ENCODE data around the gene TASOR2.

TASOR2 gene

DNA sequence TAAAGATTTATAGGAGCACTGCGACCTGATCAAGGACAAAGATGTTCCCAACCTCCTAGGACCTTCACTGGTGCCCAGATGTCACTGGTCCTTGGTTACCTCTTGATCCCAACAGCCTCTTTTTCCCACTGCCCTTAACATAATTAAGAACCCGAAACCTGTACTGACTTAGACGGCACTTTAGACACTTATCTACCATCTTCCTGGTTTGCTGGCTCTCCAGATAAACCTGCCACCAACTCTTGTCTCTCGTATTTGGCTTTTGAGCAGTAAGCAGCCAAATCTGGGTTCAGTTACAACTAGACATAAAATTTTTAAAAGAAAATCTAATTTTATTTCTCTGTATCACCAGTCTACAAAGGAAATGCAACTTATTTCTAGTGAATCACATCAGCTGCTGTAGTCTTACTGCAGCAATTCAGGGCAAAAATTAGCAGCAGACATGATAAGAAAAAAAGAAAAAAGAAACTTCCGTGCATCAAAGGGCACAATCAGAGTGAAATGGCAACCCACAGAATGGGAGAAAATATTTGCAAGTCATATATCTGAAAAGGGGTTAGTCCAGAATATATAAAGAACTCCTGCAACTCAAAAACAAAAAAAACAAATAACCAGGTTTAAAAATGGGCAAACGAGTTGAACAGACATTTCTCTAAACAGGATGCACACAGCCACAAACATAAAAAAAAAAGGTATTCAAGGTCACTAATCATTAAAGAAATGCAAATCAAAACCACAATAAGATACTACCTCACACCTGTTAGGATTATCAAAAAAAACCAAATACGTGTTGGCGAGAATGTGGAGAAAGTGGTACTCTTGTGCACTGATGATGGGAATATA, 27.7 kb upstream of the TASOR2 start:
- DNase-seq = peak; percentile 39

DNA sequence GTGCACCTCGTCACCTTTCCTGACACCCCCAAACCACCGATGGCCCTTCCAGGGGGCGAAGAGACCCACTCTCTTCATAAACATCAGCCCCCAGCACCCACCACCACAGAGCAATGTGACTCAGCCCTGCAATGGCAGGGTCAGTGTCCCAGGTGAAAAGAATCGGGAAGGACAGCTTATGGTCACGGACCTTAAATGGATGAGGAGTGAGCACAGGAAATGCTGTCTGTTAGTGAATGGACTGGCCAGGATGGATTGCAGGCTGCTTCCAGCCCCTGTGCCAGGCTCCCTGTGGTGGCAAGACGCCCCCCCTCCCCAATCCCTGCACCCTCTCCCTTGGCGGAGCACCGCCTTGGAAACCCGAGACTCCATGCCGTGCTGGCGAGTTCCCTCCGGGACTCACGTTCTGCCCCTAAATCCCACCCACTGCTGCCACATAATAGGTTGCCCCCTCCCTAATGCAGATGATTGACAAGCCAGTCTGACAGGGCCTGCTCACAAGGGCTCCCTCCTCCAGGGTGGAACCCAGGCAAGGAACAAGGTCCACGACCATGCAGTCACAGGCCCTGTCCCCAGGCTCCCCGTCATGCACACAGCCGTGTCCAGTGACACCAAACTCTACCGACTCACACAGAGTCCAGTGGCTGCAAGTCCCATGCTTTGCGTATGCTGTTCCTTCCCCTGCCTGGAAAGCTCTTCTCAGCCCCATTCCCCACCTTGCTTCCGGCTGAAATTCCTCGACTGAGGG, 25.6 kb upstream of the TASOR2 start:
- DNase-seq = no peak

DNA sequence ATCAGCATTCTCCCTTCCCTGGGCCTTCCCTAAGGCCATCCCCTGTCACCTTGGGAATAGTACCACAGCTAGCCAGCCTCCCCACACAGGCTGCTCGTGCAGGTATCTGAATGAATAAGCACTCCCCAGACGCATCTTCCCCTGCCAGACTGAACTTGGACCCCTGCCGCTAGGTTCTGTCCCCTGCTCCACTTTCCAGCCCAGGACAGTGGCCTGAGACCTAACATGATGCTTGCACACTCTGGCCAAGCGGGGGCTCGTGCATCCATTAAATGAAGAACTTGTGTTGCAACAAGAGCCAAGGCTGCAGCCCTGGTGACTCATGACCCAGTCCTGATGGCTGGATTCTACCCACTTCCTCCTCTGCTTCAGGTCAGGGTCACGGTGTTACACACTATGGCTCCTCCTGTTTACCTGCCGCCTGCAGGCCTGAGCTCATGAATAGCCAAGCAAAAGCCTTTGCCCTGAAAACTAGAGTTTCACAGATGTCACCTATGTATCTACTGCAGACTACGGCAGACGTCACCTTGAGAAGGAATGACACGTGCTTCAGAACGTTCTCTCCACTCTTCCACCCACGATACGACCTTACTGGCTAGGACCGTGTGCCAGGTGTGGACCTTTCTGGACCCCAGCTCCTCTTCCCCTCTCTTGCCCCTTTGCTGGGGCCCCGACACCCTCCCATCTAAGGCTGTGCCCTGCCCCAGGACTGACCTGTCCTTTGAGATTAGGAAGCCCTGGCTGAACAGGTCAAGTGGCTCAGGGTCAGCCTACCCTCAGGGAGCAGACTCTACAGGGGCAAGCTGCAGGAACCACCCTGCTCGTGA, 24.7 kb upstream of the TASOR2 start:
- peak; percentile 70 for DNase-seq

DNA sequence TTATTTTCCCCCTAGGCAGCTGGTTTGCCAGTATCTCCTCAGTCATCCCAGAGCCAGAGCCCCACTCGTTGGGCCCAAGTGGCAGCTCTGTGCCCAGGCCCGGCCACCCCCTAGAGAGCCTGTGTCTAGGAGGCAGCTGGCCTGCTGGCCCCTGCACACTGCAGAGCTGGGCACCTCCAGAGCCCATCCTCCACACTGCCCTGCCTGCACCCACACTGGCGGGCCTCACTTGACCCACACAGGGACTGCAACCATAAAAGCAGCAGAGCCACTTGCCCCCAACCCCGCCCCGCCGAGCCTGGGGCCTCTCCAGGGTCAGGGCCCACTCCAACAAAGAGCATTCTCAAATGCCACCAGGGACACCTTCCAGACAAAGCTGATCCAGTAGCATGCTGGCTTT, 23.6 kb upstream of the TASOR2 start:
- no peak for DNase-seq

DNA sequence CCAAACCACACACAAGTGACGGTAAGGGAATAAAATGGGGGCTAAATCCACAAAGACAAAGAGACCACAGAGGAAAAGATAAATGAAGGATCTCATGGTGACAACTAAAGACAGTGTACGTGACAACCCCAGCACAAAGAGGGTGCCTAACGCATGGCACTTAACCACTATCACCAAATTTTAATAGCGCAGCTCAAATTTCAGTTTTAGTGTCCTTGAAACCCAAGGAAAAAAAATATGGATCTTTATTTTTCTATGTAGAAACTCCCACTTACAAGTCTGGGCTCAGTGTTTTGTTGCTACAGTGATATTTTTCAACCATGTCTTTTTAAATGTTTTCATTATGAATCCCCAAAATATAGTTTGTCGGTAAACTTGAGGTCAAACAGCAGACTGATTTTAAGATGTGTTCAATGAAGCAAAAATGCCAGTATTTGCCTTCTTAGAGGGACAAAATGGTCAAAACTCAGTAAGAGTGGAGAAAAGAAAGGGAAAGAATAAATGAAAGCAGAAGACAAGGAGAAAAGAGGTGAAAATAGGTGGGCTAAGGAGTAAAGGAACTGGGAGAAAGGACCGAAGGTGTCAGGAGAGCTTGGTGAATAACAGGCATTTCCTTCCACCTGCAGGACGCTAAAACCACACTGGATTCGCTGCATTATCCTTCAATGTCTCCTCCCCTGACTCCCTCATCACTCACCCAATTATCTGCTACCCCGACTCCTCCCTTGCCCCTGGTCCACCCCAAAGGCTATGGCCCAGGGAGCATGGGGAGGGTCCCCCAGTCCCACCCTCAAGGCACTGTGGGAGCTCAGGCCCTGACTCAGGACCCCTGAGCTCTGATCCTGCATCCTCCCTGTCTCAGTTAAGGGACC, 21.7 kb upstream of the TASOR2 start:
- no peak for DNase-seq

DNA sequence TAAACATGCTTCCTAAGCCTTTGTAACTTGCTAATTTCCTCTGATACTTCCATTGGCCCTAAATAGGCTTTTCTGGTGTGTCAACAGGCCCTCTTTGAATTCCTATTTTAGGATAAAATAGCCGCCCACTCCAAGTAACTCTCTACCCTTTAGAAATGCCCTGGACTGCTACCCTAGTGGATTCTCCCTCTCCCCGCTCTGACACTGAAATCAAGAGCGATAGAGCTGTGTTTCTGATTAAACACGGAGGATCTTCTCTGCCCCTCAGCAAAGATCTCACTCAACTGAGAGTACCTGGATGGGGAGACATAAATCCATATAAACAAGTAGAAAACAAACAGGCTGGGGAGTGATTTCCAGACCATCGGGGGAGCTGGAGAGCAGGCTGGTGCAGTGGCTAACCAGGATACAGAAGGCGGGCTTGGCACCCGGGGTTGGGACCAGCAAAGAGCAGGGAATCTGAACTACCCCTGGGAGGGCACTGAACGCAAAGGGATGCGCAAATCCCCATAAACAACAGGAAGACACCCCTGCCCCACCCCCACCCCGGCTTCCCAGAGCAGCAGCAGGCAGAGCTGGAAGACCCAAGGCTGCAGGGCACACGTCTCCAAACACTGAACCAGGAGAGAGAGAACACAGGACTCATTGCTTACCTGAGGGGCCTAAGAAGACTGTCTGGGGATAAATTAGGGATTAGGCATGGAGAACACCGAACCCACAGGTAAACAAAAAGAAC, 20.8 kb upstream of the TASOR2 start:
- no peak for DNase-seq

DNA sequence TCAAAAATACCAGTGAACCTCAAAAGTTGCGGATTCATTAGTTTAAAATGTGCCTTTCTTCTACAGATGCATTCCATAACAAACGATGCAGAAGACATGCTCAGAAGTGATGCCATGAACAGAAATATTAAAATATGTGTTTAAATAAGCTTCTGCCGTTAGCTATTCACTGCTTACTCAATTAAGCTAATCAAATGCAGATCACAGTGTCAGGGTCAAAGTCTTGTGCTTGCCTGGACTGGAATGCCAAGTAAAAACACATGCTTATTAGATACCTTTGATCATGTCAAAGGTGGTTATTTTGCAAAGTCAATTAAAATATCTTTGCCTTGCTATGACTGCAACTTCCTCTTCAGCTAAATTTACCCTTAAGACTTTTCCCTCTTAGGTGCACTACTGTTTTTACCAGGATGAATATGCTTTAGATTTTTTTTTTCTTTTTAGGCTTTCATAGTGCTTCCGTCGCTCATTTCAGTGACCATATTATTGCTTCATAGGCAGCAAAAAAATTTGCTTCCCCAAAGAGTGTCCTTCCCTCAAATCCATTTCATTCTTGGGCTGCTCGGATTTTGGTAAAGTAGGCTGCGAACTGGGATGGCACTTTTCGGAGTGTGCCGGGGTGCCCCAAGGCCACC, 19.1 kb upstream of the TASOR2 start:
- DNase-seq = peak; percentile 46

DNA sequence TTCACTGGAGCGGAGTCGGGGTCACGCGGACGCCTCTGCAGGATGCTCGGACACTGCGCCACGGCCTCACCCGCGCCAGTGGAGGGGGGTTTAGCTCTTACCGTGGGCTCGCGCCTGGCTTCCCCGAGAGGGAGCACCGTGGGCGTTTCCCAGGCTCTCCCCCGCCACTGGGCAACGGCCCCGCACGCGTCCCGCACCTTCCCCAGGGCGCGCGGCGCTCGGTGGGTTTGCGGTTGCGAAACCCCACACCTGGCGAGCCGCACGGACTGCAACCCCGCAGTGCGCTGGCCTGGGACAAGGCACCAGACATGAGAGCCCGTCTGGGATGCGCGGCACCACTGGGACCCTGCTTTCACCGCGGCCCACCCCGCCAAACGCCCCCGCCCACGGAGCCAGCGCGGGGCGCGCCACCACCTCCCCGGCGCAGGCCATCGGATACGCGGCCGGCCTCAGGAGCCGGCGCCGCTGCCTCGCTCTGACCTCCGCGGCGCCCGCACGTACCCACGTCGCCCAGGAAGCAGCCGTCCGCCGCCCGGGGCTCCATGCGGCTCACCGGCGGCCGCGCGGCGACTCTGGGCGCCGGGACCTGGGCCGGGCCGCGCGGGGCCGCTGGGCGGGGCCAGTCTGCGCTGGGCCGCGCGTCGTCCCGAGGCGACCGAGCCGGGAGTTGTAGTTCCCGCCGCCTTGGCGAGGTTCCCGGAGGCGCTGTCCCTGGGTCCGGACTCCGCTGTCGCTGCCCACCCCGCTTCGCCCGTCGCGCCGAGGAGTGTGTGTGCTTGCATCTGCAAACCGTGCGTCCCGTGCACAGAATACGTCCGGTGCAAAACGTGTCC, 18.4 kb upstream of the TASOR2 start, which contains the start of gene ASB13:
Gene ASB13 (minus strand): TSS at position 588 of the 833 bp plus-strand sequence. CDS start 44 bp downstream, at position 544.
- peak; percentile 75 for DNase-seq

DNA sequence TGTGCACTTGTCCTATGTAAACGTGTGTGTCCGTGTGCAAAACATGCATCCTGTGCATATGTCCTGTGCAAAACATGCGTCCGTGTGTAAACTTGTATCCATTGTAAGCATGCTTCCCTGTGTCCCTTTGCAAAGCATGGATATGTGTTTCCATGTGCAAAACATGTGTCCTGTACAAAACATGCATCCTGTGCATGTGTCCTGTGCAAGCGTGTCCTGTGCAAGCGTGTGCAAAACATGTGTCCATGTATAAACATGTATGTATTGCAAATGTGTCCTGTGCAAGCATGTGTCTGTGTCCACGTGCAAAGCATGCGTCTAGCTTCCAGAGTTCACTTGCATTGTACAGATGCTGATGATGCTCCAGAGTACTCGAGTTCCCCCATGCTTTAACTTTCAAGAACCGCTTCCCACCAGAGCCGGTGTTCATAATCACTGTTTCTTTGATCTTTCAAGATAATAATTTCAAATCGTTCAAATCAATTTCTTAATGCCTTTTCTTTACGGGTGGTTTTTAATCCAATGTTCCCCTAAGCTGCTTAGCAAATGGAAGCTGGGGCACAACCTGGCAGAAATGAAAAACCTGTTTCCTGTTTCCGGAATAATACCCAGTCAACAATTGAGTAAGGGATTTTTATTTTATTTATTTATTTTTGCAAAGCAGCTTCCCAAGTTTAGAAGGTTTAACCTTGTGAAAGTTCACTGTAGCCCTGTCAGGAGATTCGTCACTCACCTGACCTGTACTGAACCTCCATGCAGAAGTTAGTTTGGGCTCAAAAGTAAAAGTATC, 17.6 kb upstream of the TASOR2 start:
- no peak for DNase-seq

DNA sequence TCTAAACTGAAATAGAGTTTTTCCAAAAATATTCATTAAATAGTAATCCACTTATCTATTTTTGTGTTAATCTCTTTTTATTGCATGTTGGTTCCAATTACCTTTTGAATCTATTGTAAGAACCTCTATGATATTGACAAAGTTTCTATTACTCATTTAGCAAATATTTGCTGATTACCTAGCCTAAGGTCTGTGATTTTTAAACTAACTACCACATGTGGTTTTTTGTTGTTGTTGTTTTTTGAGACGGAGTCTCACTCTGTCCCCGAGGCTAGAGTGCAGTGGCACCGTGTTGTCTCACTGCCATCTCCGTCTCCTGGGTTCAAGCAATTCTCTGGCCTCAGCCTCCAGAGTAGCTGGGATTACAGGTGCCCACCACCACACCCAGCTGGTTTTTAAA, 16.2 kb upstream of the TASOR2 start:
- DNase-seq = no peak

DNA sequence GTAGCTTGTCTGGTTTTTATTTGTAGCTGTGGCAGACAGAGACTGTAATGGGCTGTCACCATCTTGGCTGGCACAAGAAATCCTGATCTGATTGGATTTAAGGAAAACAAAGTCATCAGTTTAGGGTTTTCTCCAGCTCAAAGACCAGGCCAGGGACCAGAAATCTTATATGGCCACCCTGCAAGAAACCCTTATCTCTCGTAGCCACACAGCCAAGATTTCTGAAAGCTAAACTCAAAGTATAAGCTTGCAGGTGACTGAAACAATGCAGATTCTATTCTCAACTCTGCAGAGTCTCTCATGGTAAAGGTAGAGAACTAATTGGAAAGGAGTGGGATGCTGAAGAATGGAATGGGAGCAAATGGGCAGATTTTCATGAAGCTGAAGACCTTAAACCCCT, 15.0 kb upstream of the TASOR2 start:
- peak; percentile 27 for DNase-seq

DNA sequence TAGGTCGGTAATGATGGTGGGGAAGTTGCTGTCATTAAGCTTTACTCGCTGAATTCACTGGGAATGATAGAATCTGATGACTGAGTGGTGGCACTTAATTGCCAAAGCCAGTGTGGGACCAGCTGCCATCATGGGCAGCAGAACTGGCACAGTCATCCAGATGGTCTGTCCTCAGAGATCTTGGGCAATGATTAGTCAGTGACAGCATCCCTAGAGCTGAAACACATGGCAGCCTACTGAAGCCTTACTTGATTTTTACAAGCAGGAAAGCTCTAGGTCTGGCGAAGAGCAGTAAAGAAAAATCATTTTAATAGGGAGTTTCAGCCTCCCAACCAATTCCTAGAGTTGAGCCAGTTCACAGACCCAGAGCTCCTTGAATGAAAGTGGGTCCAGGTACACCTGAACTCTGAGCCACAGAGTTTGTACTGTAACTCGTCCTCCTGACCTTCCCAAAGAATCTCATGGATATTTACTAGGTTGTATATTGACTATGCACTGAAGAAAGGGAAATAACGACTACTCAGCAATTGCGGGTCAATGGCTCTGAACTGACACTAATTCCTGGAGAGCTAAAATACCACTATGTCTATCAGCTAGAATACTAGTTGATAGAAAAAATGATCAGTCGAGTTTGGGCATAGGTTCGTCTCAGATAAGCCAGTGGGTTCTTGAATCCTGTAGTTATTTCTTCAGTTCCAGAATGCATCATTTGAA, 13.8 kb upstream of the TASOR2 start:
- no peak for DNase-seq

DNA sequence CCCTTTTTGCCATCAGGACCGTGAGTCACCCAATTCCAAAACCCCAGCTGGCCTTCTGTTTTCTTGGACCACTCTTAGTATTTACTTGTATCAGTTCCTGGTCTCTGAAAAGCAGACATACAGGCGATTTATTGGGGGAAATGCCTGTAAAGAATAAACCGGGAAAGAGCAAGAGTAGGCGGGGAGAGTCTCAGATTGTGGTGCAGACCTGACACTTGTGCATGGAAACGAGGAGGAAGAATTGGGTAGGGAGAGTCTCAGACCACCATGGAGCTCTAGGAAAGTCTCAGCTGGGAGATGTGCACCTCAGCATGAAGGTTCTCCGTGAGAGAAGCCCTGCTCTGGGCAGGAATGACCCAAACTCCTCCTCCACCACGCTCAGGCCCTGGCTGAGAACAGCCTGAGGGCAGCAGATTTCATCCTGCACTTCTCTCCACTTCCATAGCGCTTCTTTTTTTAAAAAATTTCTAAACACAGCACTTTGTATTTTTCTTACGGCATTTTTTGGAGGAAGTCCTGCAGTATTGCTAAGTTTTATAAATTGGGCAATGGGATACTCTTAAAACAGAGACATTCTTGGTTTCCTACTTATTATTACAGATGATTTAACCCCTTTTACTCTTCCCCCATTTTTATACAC, 6.1 kb upstream of the TASOR2 start:
- DNase-seq = no peak

DNA sequence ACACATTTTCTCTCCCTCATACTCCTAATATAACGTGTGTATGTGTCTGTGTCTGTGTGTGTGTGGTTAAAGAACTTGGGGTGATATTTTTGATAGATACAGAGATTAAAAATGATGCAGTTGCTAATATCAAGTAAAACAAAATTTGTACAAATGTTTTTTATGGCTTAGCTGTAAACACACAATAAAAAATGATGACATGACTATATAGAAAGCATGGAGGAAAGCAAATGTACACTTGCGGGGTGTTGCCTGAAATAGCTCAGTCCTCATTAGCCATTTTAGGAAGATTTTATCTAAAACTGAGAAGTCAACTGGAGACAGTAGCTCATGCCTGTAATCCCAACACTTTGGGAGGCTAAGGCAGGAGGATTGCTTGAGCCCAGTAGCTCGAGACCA, 5.6 kb upstream of the TASOR2 start:
- DNase-seq = no peak

DNA sequence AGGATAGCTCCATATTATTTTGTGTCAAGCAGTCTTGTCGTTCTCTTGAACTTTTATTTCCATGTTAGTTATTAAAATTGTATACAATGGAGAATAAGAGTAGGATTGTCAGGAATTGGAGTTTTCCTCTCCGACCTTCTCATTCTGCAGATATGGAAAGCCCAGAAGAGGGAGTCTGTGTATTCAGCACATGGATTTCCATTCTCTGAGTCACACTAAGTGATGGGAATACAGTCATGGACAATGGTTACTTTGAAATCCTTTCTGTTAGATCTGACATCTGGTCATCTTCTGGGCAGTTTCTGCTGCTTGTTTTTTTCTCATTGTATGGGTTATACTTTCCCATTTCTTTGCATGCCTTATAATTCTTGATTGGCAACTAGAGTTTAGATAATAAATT, 5.0 kb upstream of the TASOR2 start:
- DNase-seq = no peak

DNA sequence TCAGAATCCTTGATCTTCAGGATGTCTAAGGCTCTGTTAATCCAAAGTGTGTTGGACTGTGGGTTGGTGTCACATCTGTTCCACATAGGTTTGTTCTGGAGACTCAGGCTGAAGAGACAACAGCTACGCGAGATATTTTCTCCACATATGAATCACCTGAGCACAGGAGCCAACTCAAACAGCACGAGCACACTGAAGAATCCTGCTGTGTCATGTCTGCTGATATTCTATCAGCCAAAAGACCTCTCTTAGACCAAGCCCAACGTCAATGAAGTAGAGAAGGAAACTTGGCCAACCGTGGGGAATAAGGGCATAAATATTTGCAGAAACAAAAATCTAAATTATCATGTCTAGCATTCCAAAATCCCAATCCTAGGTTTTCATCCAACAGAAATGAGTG, 2.7 kb upstream of the TASOR2 start:
- DNase-seq = no peak

DNA sequence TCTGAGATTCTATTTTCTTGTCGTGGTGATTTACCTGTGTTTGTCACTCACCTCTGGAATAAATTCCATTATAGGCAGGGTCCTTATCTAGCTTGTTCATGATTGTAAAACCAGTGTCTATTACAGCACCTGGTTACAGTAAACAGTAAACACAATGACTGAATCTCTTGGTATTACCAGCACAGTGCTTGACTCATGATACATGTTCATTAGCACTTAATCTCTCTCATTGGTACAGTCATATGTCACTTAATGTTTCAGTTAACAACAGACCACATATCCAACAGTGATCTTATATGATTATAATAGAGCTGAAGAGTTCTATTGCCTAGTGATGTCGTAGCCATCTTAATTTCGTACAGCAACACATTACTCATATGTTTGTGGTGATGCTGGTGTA, 1.6 kb upstream of the TASOR2 start:
- DNase-seq = peak; percentile 28

All from OCI-M1 (cell line).